ENCODE results near the gene FBXW7. TPM values are rescaled to one million over a fixed set of nuclear protein-coding genes. Genes with fewer than 3 reads are reported as not detected.
A peak's percentile ranks its signal among the peaks of the same experiment; 100 is the strongest.
"Not testable (repeated sequence)": the region's sequence is repeated elsewhere in the genome, so short reads cannot be mapped to it uniquely, and the experiment has no call there.

Gene FBXW7
- polyA plus RNA-seq, 4 donors: 25.8 to 37.3 (median 32.0) TPM

- not testable (repeated sequence) for DNase-seq (ENCODE audit: low read depth in 4 of 4, low spot score in 2 of 4)
Observed at GRCh38 chr4:152550687-152551086, 14.8 kb upstream of the FBXW7 start.

GRCh38 chr4:152545088-152545487 lies 9.2 kb upstream of the FBXW7 start:
- no peak for DNase-seq (ENCODE audit: low read depth in 4 of 4, low spot score in 2 of 4)

GRCh38 chr4:152544533-152544932 lies 8.6 kb upstream of the FBXW7 start:
- not testable (repeated sequence) for DNase-seq (ENCODE audit: low read depth in 4 of 4, low spot score in 2 of 4)

- no peak for DNase-seq (ENCODE audit: low read depth in 4 of 4, low spot score in 2 of 4)
Observed at GRCh38 chr4:152540941-152541340, 5.0 kb upstream of the FBXW7 start.

GRCh38 chr4:152540293-152540674 lies 4.4 kb upstream of the FBXW7 start:
- no peak for DNase-seq (ENCODE audit: low read depth in 4 of 4, low spot score in 2 of 4)

- no peak for DNase-seq (ENCODE audit: low read depth in 4 of 4, low spot score in 2 of 4)
Observed at GRCh38 chr4:152539556-152540292, 3.8 kb upstream of the FBXW7 start.

- DNase-seq (ENCODE audit: low read depth in 4 of 4, low spot score in 2 of 4): no peak
Observed at GRCh38 chr4:152537881-152538280, 2.0 kb upstream of the FBXW7 start.

GRCh38 chr4:152536545-152537182 lies 772 bp upstream of the FBXW7 start:
- no peak for DNase-seq (ENCODE audit: low read depth in 4 of 4, low spot score in 2 of 4)

GRCh38 chr4:152535360-152535902 lies 461 bp downstream of the FBXW7 start:
- DNase-seq (ENCODE audit: low read depth in 4 of 4, low spot score in 2 of 4): peak in 2 of 4 donors; percentile 3 to 14

GRCh38 chr4:152534541-152535359 lies 1.1 kb downstream of the FBXW7 start:
- peak in 3 of 4 donors; percentile 13 to 28 (median 21) for DNase-seq (ENCODE audit: low read depth in 4 of 4, low spot score in 2 of 4)

- no peak for DNase-seq (ENCODE audit: low read depth in 4 of 4, low spot score in 2 of 4)
Observed at GRCh38 chr4:152531479-152531878, 4.4 kb downstream of the FBXW7 start.

- no peak for DNase-seq (ENCODE audit: low read depth in 4 of 4, low spot score in 2 of 4)
Observed at GRCh38 chr4:152530600-152530999, 5.3 kb downstream of the FBXW7 start.

- DNase-seq (ENCODE audit: low read depth in 4 of 4, low spot score in 2 of 4): no peak
Observed at GRCh38 chr4:152529880-152530279, 6.0 kb downstream of the FBXW7 start.

GRCh38 chr4:152528060-152528459 lies 7.8 kb downstream of the FBXW7 start:
- no peak for DNase-seq (ENCODE audit: low read depth in 4 of 4, low spot score in 2 of 4)

- no peak for DNase-seq (ENCODE audit: low read depth in 4 of 4, low spot score in 2 of 4)
Observed at GRCh38 chr4:152525878-152526277, 10.0 kb downstream of the FBXW7 start.

- no peak for DNase-seq (ENCODE audit: low read depth in 4 of 4, low spot score in 2 of 4)
Observed at GRCh38 chr4:152524427-152524826, 11.5 kb downstream of the FBXW7 start.

GRCh38 chr4:152523731-152524130 lies 12.2 kb downstream of the FBXW7 start:
- no peak for DNase-seq (ENCODE audit: low read depth in 4 of 4, low spot score in 2 of 4)

- DNase-seq (ENCODE audit: low read depth in 4 of 4, low spot score in 2 of 4): no peak
Observed at GRCh38 chr4:152522754-152523153, 13.1 kb downstream of the FBXW7 start.

- DNase-seq (ENCODE audit: low read depth in 4 of 4, low spot score in 2 of 4): no peak
Observed at GRCh38 chr4:152522245-152522644, 13.6 kb downstream of the FBXW7 start.

- DNase-seq (ENCODE audit: low read depth in 4 of 4, low spot score in 2 of 4): no peak
Observed at GRCh38 chr4:152516156-152516555, 19.7 kb downstream of the FBXW7 start.

GRCh38 chr4:152515678-152516077 lies 20.2 kb downstream of the FBXW7 start:
- DNase-seq (ENCODE audit: low read depth in 4 of 4, low spot score in 2 of 4): no peak
